HEK293 (cell line): ENCODE results near the gene STK4.

Experiments used
- ZNF549 ChIP-seq: fragments of 450-650 bp; IDR thresholded peaks from 2 replicates; pipeline ENCODE4 v1.5.1; 2018; ENCODE audit warnings: missing biosample characterization, missing genetic modification characterization, mild to moderate bottlenecking, inconsistent platforms, moderate library complexity
- ZNF747 ChIP-seq: fragments of 450-650 bp; formaldehyde crosslinking; IDR thresholded peaks from 2 replicates; pipeline ENCODE4 v1.5.1; 2016; ENCODE audit warnings: missing biosample characterization, missing genetic modification characterization
- TF ChIP-seq, protein P1 (sequence below): fragments of 450-650 bp; formaldehyde crosslinking; IDR thresholded peaks from 2 replicates; pipeline ENCODE4 v1.5.1; 2016; ENCODE audit warnings: missing biosample characterization, missing genetic modification characterization
- TF ChIP-seq, protein P2 (sequence below): fragments of 450-650 bp; formaldehyde crosslinking; IDR thresholded peaks from 2 replicates; pipeline ENCODE4 v1.5.1; 2017; ENCODE audit warnings: missing biosample characterization, missing genetic modification characterization

DNA sequence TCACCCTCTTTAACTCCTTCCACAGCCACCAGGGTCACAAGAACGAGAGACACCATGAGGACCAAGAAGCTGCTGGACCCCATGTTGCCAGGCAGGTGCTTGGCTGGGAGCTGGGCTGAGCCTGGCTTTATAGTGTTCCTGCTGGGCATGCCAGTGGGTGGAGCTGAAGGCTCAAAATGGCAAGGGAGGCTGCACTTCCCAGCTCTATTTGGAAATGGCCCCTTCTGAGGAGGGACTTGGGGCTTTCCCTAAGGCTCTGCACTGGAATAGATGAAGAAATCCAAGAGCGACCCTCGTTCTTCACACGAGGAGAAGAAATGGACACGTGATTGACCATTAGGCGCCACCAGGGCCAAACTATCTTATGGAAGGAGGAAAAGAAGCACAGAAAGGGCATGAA, 158.1 kb downstream of the STK4 start, which contains the start of gene WFDC12:
- TF ChIP-seq, protein P1, sequence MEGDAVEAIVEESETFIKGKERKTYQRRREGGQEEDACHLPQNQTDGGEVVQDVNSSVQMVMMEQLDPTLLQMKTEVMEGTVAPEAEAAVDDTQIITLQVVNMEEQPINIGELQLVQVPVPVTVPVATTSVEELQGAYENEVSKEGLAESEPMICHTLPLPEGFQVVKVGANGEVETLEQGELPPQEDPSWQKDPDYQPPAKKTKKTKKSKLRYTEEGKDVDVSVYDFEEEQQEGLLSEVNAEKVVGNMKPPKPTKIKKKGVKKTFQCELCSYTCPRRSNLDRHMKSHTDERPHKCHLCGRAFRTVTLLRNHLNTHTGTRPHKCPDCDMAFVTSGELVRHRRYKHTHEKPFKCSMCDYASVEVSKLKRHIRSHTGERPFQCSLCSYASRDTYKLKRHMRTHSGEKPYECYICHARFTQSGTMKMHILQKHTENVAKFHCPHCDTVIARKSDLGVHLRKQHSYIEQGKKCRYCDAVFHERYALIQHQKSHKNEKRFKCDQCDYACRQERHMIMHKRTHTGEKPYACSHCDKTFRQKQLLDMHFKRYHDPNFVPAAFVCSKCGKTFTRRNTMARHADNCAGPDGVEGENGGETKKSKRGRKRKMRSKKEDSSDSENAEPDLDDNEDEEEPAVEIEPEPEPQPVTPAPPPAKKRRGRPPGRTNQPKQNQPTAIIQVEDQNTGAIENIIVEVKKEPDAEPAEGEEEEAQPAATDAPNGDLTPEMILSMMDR, result no peak
- TF ChIP-seq ZNF747, result no peak
- TF ChIP-seq, protein P2, sequence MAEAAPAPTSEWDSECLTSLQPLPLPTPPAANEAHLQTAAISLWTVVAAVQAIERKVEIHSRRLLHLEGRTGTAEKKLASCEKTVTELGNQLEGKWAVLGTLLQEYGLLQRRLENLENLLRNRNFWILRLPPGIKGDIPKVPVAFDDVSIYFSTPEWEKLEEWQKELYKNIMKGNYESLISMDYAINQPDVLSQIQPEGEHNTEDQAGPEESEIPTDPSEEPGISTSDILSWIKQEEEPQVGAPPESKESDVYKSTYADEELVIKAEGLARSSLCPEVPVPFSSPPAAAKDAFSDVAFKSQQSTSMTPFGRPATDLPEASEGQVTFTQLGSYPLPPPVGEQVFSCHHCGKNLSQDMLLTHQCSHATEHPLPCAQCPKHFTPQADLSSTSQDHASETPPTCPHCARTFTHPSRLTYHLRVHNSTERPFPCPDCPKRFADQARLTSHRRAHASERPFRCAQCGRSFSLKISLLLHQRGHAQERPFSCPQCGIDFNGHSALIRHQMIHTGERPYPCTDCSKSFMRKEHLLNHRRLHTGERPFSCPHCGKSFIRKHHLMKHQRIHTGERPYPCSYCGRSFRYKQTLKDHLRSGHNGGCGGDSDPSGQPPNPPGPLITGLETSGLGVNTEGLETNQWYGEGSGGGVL, result no peak
- TF ChIP-seq ZNF549 (tag by site-specific recombination), result no peak
